ENCODE results near the gene CRYBG1. TPM values are rescaled to one million over a fixed set of nuclear protein-coding genes. Genes with fewer than 3 reads are reported as not detected.

Gene CRYBG1
- total and polyA plus RNA-seq, 2 of the 4 experiments (the other 2 are of a cell fraction), result 0.38 to 1.1 TPM

- ChIA-PET POLR2A (ENCODE audit: unreplicated experiment) (no interaction called here), CTCF (interaction anchor here (1.2 to 3.5 kb wide), 2 partner anchors 126 to 539 kb away, joined by 3 to 14 read pairs; no protein-coding TSS in a partner anchor)
- H2AK9ac ChIP-seq (replicated peaks; ENCODE audit: low read depth, low read length, poor library complexity), result no peak overlapping the region
- no peak overlapping the region for H3K9ac ChIP-seq (ENCODE audit: low read depth, low read length)
- H2BK120ac ChIP-seq (ENCODE audit: low read depth, low read length), result no peak overlapping the region
- no peak overlapping the region for H3K56ac ChIP-seq (ENCODE audit: extremely low read depth, insufficient read depth, low read length)
- DNase-seq (no peak), ATAC-seq (ENCODE audit: low read depth) (no peak)
- H2BK20ac ChIP-seq (ENCODE audit: low read depth, low read length), result no peak overlapping the region
- H3K4me2 ChIP-seq (ENCODE audit: low read depth, low read length), result no peak overlapping the region
- no peak overlapping the region for H4K91ac ChIP-seq (ENCODE audit: insufficient read depth, low read depth, low read length)
- H4K5ac ChIP-seq (ENCODE audit: low read depth, low read length), result no peak overlapping the region
- H3K27ac ChIP-seq (ENCODE audit: insufficient read depth, low read length), result no peak overlapping the region
- H3K9me3 ChIP-seq (ENCODE audit: control insufficient read depth, insufficient read depth, low read length), result no peaks in the 10 kb centered on the region
- H2BK15ac ChIP-seq (ENCODE audit: low read depth, low read length), result no peak overlapping the region
- no peaks in the 10 kb centered on the region for H3K79me1 ChIP-seq (ENCODE audit: low read depth in 1 of 2, low read length in 2 of 2)
- in situ Hi-C loops (cut with MboI; ENCODE audit: low sequenced_read_pairs), result no loop called here
- H3K23ac ChIP-seq (ENCODE audit: low read depth, low read length), result no peak overlapping the region
- H3K4me3 ChIP-seq (ENCODE audit: insufficient read depth, low read depth, low read length), result no peak overlapping the region
- no peaks in the 10 kb centered on the region for H4K20me1 ChIP-seq (ENCODE audit: insufficient read depth, low read length)
- no peak overlapping the region for H3K14ac ChIP-seq (replicated peaks; ENCODE audit: low read depth, low read length)
- H3K27me3 ChIP-seq (ENCODE audit: control insufficient read depth, insufficient read depth, low read length), result peaks cover 34% of the 10 kb centered on the region
- intact Hi-C loops (cut with micrococcal nuclease), result loop anchor here (10.0 kb wide), 1 partner anchor 956 kb away; no protein-coding TSS in a partner anchor
- no peak overlapping the region for H2BK5ac ChIP-seq (ENCODE audit: low read depth, low read length, poor library complexity, severe bottlenecking)
- no peak overlapping the region for H3K4ac ChIP-seq (ENCODE audit: low read depth, low read length)
- H3K9me1 ChIP-seq (ENCODE audit: insufficient read depth, low read length), result no peaks in the 10 kb centered on the region
- no peak overlapping the region for H2AFZ ChIP-seq (replicated peaks; ENCODE audit: low read length, poor library complexity)
- no CpG with 5 or more reads among the region's 2 CpGs for WGBS, 2 experiments (ENCODE audit: extremely low coverage in 2 of 2, insufficient read length in 1 of 2)
- BruUV-seq (replicated peaks), result no TSS peak
- H4K8ac ChIP-seq (ENCODE audit: low read depth in 2 of 2, low read length in 2 of 2), result no peak overlapping the region
- H2AK5ac ChIP-seq (ENCODE audit: low read depth, low read length), result no peak overlapping the region
- H3K36me3 ChIP-seq (ENCODE audit: control insufficient read depth, insufficient read depth, low read length), result no peaks in the 10 kb centered on the region
- dilution Hi-C loops (cut with HindIII; ENCODE audit: low sequenced_read_pairs, unreplicated experiment), result loop anchor here (25.0 kb wide), 1 partner anchor 122 kb away; no protein-coding TSS in a partner anchor
- no peaks in the 10 kb centered on the region for H3K4me1 ChIP-seq (ENCODE audit: control insufficient read depth, insufficient read depth, low read length)
- TF ChIP-seq RCOR1 (IDR thresholded peaks at IDR 0.05; ENCODE audit: insufficient replicate concordance, low read length) (no peak), POLR2A (IDR thresholded peaks at IDR 0.05; ENCODE audit: low read depth, low read length) (no peak), ELK1 (IDR thresholded peaks at IDR 0.05; ENCODE audit: borderline replicate concordance, low read depth, low read length) (no peak), CHD1 (IDR thresholded peaks at IDR 0.05; ENCODE audit: low read depth, low read length) (no peak), SMC3 (IDR thresholded peaks at IDR 0.05; ENCODE audit: low read depth, low read length) (no peak), FOS (IDR thresholded peaks at IDR 0.05; ENCODE audit: low read depth, low read length) (no peak)
- no peak overlapping the region for H3K18ac ChIP-seq (ENCODE audit: low read depth, low read length)
These were observed 80.0 kb downstream of the CRYBG1 start for GRCh38 chr6:106440546-106440945.

All from IMR-90 (cell line).